ENCODE results near the gene MPHOSPH9. TPM values are rescaled to one million over a fixed set of nuclear protein-coding genes. Genes with fewer than 3 reads are reported as not detected.

MPHOSPH9 gene
- total and polyA plus RNA-seq, 2 of the 13 experiments (the other 11 are each of a cell fraction or from before 2014, with no cell fraction given): 20.3 to 63.4 TPM

- in situ Hi-C loops (cut with HindIII; ENCODE audit: extremely low pct_ligation_motif_present, low pct_unique_long_range_greater_than_20kb) (no loop called here), intact Hi-C loops (cut with micrococcal nuclease; ENCODE audit: unreplicated experiment) (no loop called here)
- Histone ChIP-seq H3K4me2 (ENCODE audit: low read depth, low read length) (no peak overlapping the region), H3K4me1 (ENCODE audit: insufficient read depth, low read length) (peaks cover 23% of the 10 kb centered on the region), H3K27ac (ENCODE audit: extremely low read length, insufficient read depth, low read length) (no peak overlapping the region), H3K36me3 (replicated peaks in 1 of 2; ENCODE audit: control insufficient read depth in 1 of 2, insufficient read depth in 2 of 2, low read length in 2 of 2) (no peaks in the 10 kb centered on the region), H2AFZ (ENCODE audit: low read length) (no peak overlapping the region), H3K9ac (ENCODE audit: insufficient read depth, low read depth, low read length) (no peak overlapping the region), H3K27me3 (ENCODE audit: control insufficient read depth in 1 of 2, insufficient read depth in 2 of 2, low read length in 2 of 2) (no peaks in the 10 kb centered on the region), H4K20me1 (ENCODE audit: insufficient read depth, low read length) (no peaks in the 10 kb centered on the region), H3K79me2 (ENCODE audit: insufficient read depth, low read length) (no peaks in the 10 kb centered on the region), H3K9me3 (ENCODE audit: low read length) (no peaks in the 10 kb centered on the region), H3K4me3 (replicated peaks in 1 of 3; ENCODE audit: insufficient read depth in 1 of 3, low read depth in 2 of 3, low read length in 3 of 3) (no peak overlapping the region)
- BruUV-seq (replicated peaks): no TSS peak
- POLR2A ChIA-PET: no interaction called here
- CTCF ChIA-PET (ENCODE audit: low intra/inter-chr PET ratio, low total read pairs): no interaction called here
- TF ChIP-seq KDM5B (CRISPR knock-in tag; IDR thresholded peaks at IDR 0.05; ENCODE audit: borderline replicate concordance) (no peak), HDAC2 (CRISPR knock-in tag; IDR thresholded peaks at IDR 0.05) (no peak), NKX3-1 (CRISPR knock-in tag; IDR thresholded peaks at IDR 0.05) (no peak), FOXJ3 (CRISPR knock-in tag; IDR thresholded peaks at IDR 0.05; ENCODE audit: borderline replicate concordance) (no peak), DMAP1 (CRISPR knock-in tag; IDR thresholded peaks at IDR 0.05) (no peak), GABPB1 (CRISPR knock-in tag; IDR thresholded peaks at IDR 0.05) (no peak), ZFP62 (CRISPR knock-in tag; IDR thresholded peaks at IDR 0.05) (no peak), FIP1L1 (IDR thresholded peaks at IDR 0.05; ENCODE audit: borderline replicate concordance, insufficient read depth, low read depth, low read length) (no peak), MLX (CRISPR knock-in tag; IDR thresholded peaks at IDR 0.05) (no peak), ZNF687 (CRISPR knock-in tag; IDR thresholded peaks at IDR 0.05) (no peak), PREB (CRISPR knock-in tag; IDR thresholded peaks at IDR 0.05) (no peak), SNRNP70 (IDR thresholded peaks at IDR 0.05; ENCODE audit: low read depth, low read length) (no peak), ZSCAN29 (CRISPR knock-in tag; conservative IDR thresholded peaks at IDR 0.05) (no peak), FOXO4 (CRISPR knock-in tag; conservative IDR thresholded peaks at IDR 0.05) (no peak), CREB1 (IDR thresholded peaks at IDR 0.05) (no peak), CREB1 (CRISPR knock-in tag; IDR thresholded peaks at IDR 0.05) (no peak)
- WGBS (ENCODE audit: low lambda C conversion rate): 85% methylated on average over 2 of the region's 2 CpGs
- no peak for FAIRE-seq
- ATAC-seq: no peak
- DNase-seq (ENCODE audit: low spot score): no peak
Measured at GRCh38 chr12:123280971-123281370, 48.0 kb upstream of the MPHOSPH9 start.
